Measurements from ENCODE around the gene KIAA1191.
A peak's percentile ranks its signal among the peaks of the same experiment; 100 is the strongest.

Gene KIAA1191

DNA sequence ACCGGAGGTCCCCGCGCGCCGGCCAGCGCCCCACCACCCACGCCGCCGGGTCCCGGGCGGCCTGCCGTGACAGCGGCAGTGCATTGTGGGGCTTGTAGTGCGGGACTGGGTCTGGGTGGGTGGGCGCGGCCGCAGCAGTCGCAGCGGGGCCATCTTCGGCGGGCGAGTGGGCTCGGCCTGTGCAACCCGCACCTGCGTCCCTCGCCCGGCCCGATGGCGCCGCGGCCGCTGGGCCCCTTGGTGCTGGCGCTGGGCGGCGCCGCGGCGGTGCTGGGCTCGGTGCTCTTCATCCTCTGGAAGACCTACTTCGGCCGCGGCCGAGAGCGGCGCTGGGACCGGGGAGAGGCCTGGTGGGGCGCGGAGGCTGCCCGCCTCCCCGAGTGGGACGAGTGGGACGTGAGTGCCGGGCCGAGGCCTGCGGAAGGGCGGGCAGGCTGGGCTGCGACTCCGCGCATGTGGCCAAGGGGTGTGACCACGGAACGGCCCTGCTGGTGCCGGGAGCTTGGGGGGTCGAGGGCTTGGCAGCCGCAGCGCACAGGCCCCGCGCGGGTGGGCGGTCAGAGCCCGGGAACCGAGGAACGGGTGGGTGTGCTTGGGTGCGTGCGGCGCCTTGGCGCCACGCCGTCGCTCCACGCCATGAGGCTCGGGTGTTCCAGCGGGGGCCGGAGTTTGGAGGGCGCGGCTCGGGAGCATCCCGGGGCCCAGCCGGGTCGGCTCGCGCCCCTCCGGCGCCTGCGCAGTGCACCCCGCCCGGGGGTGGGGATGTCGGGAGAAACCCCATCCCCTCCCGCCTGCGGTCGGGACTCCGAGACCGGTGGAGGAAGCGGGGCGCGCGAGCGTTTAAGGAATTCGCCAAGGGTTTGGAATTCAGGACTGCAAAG lies 4.0 kb upstream of the KIAA1191 start, which contains the start of gene ARL10:
Gene ARL10, plus strand, starts transcription at position 137 of the 881 bp plus-strand sequence. Its CDS starts 77 bp downstream, at position 214.
- no peak for DNase-seq (ENCODE audit: low spot score)

DNA sequence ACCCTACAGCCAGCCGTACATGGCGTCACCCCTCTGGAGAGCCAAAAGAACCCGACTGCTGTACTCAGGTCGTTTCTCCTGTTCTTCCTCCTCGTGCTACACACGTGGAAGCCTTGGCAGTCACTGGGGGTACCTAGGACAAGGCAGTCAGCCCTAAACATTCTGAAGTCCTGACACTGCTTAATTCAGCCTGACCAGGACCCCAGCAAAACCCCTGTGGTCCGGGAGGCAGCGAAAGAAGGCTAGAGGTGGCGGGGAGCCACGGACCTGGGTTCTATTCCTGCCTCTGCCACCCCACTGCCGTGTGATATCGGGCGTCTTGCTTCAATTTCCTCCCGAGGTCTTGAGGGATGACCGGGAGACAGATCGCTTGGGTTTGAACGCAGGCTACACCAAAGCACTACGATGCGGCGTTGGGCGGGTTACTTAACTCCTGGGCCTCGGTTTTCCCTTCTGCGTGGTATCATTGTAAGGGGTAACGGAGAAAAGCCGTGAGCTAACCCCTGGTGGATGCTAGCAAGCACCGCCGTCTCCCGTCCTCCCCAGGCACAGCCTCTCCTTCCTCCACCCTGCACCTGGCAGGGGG lies 3.3 kb upstream of the KIAA1191 start:
- DNase-seq (ENCODE audit: low spot score), result no peak

DNA sequence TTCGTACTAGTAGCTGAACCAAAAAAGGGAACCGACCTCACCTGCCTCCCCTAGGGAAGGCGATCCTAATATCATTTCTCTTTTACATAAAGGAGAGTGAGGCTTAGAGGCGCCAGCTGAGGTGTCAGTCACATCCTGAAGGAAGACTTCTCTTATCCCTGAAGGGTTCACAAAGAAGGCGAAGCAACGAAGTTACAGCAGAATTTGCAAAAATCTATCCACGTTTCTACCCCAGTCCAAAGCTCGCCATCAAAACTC lies 598 bp upstream of the KIAA1191 start:
- DNase-seq (ENCODE audit: low spot score), result no peak

DNA sequence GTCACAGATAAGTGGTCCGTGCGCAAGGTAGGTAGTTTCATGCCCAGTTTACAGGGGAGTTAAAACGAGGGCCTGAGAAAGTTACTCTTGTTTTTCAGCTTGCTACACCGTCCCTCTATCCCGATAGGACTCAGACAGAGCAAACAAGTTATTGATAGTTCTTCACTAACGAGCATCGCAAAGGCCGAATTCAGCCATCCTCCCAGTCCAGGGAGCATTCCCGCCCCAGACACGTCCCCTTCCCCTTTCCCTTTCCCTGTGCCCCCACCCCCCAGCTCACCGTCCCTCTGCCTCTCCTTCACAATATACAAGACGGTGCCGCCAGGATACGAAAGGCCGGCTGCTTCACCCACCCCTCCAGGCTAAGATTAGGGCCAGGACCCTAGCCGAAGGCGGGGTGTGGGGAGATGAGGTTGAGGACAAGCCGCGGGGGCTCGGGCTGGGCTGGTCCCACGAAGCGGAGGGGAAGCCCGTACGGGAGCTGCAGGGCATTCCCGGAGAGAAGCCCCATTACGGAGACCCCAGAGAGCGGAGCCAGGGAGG lies 599 bp downstream of the KIAA1191 start:
- peak; percentile 19 for DNase-seq (ENCODE audit: low spot score)

DNA sequence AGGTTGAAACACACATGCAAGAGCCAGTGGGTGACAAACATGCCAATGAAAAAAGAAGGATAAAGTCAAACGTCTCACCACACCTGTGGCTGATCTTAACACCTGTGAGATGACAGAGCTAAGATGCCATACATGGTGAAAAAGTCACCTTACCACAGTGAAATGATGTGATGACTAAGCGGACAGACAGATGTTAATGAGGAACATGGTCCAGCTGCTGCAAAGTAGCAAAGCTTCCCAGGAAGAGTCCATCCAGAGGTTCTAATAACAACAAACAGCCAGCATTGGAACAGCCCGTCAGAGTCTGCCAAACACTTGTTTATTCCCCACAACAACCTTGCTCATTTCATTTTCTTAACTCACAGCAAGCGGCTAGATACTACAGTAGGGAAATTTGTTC lies 1.9 kb downstream of the KIAA1191 start:
- DNase-seq (ENCODE audit: low spot score), result peak; percentile 77

DNA sequence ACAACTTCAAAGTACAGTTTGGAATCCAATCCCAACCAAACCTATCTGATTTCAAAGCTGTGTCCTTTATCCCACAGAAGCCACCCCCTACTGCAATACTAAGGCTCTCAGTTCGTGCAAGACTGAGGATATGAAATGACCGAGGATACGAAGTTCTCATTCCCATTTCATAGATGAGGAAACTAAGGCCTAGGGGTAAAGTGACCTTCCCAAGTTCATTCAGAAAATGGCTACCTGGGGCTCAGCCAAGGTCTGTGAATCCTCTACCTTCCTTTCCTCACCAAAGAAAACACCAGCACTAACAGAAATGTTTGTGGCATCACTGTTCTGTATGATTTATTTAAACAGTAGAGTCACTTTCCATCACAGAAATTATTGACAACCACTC lies 5.4 kb downstream of the KIAA1191 start:
- no peak for DNase-seq (ENCODE audit: low spot score)

DNA sequence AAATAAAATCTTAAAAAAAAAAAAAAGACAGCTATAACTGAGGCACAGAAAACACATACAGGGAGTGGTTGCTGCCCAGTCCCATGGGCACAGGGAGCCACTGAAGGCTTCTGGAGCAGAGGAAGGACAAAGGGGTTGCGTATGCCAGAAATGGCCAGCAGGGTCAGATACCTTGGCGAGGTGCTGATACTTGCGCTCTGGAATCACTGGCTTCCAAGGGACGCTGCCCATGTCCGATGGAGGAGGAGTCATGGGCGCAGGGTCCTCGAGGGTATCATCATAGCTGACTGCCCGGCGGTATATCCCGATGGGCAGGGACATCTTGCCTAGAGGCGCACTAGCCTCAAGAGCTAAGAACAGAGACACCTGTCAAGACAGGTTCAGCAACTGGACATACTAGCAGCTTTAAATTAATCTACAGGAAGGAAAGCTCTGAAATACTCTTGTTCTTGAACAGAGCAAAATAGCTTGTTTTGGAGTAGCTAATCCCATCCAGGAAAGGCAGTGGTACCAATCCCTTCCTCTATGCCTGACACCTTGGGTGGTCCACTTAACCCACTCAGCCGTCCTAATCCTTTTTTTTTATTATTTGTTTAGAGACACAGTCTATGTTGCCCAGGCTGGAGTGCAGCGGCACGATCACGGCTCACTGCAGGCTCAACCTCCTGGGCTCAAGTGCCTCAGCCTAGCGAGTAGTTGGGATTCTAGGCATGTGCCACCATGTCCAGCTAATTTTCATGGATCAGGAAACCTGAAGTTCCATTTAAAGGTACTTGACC lies 6.0 kb downstream of the KIAA1191 start:
- no peak for DNase-seq (ENCODE audit: low spot score)

DNA sequence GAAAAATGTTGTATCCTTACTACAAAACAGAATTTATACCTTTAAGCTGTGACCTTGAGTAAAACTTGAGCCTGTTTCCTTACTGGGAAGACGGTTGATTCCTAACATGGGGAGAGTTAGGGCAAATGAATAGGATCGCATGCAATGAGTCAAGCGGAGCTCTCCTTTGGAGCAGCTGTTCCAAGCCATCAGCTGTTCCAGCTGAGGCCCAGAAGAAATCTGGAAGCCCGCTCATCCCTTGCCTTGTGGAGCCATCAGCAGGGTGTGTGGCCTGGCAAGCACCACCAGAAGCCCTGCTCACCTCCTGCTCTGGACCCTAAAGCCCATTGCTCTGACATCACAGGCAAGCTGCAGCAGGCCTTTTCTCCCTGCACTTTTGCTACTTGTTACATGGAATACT lies 8.0 kb downstream of the KIAA1191 start:
- DNase-seq (ENCODE audit: low spot score), result no peak

DNA sequence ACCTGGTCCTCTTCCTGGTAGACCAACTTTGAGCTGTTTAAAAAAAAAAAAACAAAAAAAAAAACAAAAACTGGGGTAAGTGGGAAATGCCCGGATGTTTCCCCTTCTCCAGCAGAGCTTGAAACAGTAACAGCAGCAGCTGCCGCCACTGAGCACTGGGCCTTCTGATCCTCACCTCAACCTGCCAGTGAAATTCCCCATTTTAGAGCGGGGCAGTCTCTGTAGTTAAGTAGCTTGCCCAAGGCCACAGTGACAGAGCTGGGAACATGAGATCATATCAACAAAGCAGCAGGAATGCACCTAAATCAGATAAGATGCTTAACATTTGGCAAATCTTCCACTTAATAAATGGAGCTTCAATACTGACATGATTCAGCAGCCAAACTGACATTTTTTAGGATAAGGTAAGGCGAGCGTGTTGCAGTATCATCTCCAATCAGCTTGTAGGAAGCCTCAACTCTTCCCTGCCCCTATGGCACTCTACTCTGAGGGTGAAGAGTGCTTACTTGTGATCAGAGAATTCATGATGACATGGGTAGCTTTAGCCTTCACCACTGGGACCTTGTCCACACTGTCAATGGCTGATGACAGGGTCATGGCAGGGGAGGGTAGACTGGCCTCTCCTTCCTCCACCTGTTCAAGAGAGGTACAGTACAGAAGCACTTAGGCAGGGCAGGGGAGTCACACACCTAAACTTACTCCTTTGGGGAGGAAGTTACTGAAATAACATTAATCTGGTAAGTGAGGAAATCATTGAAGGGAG lies 9.3 kb downstream of the KIAA1191 start:
- DNase-seq (ENCODE audit: low spot score), result no peak

DNA sequence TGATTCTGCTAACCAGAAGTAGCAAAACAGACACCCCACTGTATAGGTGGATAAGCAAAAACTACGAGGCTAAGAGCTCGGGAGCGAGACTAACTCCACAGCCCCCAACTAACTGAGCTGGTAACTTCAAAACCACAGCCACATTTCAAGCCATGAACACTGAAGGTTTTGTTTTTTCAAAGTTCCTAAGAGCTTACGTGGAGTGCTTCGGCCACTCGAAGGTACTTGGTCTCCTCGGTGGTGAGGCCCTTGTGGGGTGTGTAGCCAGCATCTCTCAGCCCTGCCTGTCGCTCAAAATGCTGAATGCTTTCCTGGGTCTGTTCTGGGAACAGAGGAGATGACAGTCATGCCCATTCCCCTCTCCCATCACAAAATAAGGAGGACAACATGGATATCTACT lies 11.1 kb downstream of the KIAA1191 start:
- no peak for DNase-seq (ENCODE audit: low spot score)

DNA sequence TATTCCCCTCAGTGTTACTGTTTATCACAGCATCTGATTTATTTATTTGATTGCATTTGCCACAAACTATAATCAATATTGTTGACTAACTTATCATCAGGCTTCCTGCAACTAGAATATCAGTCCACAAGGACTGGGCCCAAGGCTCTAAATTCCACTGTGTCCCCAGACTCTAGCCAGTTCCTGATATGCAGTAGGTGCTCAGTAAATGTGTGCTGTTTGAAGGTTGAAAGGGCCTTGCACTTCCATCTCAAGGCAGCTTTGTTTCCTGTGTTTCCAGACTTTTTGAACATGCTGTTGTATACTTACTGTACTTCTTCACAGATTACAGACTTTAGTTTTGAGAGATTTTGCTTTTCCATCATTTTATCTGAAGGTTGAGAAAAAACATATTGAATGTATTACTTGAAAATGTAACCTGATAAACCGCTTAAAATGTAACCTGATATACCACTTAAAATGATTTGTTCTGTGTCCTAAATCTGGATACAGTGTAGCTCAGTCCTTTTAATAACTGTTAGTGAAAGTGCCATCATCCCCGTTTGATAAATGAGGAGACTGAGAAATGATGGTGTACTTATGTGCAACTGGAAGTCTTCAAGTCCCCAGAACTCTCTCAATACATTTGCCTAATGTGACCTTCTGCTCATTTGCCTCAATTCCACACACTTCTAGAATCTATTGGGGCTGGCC lies 18.7 kb downstream of the KIAA1191 start:
- no peak for DNase-seq (ENCODE audit: low spot score)

DNA sequence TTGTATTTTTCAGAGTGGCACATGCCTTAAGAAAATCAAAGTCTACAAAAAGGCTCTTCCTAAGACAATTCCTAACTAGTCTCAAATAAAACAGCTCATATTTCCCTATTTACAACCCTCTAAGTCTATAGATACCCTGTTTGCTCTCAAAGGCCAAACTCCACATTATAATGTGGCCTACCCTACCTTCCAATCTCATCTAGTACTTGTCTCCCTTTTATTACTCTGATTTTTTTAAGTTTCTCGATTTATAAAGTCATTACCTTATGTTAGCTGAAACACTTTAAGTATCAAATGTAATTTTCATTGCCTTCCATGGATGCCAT lies 19.4 kb downstream of the KIAA1191 start:
- DNase-seq (ENCODE audit: low spot score), result no peak

DNA sequence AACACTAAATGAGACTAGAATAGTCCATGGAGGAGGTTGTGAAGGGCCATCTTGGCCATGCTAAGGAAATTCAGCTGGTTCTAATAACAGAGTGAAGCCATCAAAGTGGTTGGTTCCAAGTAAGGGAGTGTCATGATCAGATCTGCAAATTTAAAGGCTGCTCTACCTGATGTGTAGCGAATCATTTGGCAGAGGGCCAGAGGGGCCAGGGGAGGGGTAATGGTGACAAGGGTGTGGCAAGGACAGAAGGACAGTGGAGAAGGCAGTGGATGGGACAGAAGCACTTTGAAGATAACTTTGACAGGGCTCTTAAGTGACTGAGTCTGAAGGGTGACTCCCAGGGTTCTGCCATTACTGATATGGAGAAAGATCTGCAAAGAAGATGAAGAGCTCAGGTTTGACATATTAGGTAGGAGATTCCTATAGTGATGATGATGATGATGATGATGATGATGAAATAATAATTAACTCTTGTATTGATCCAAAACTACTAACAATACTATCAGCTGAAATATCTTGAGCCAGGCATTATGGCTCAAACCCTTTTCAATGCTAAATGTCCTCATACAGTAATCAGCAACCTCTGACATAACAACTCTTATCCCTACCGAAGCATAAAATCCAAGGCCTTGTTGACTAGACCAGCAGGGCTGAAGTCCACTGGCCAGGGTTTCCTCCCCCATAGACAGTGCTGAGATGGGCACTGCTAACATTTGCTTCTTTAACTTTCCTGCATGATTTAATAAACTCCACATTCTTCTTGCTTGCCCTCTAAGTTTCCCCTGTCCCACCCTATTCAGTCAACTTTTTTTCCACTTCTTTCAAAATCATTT lies 20.0 kb downstream of the KIAA1191 start:
- no peak for DNase-seq (ENCODE audit: low spot score)

DNA sequence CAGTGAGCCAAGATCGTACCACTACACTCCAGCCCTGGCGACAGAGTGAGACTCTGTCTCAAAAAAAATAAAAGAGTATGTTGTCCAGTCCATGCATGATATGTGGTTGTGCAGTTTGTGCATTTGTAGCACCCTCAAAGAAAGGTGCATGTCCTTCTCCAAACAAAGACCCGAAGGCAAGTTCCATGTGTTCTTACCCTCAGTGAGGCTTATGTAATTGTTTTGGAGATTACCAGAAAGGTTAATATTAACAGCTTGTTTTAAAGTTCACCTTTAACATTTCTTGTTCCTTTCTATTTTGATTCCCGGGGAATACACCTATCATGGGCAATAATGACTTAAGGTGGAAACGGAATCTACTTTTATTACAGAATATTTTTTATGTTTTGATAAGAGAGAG lies 22.3 kb downstream of the KIAA1191 start:
- DNase-seq (ENCODE audit: low spot score), result no peak

DNA sequence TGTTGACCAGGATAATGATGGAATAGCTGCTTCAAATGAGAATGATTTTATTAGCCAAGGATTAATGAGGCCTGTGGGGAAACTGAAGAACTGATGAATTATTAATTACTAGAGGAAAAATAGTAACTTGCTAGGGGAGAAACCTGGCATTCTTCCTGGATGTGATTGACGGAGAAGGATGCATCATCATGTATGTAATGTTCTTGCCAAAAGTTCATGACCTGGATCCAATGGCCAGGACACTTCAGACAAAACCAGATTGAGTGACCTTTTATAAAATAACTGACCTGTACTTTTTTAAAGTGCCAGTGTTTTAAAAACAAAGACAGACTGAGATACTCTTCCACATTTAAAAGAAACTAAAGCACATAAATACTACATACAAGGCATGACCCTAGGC lies 23.7 kb downstream of the KIAA1191 start:
- DNase-seq (ENCODE audit: low spot score), result no peak

DNA sequence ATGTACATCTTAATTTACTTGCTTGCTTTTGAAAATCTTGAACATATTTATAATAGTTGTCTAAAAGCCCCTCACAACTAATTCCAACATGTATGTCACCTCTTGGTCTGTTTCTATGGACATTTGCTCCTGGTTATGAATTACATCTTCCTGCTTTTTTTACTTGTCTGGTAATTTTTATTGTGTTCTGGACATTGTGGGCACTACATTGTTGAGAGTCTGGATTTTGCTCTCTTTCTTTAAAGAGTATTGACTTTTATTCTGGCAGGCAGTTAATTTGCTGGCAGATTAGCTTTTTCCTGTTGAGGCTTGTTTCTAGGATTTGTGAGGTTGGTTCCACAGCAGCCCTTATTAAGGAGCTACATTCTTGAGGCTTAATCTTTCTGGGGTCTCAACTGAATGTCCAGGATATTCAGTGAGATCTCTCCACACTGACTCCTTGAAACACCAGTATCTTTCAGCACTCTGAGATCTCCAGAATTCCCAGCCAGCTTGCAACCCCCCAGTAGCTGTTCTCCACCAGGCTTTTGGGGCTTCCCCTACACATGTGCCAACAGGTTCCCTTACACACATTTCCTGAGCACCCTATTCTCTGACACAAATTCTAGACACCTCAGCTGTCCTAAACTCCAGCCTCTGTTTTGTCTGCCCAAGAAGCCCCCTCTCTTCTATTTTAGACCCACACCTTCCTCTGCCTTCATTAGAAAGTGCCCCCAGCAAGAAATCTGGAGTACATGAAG lies 27.4 kb downstream of the KIAA1191 start:
- DNase-seq (ENCODE audit: low spot score), result no peak

DNA sequence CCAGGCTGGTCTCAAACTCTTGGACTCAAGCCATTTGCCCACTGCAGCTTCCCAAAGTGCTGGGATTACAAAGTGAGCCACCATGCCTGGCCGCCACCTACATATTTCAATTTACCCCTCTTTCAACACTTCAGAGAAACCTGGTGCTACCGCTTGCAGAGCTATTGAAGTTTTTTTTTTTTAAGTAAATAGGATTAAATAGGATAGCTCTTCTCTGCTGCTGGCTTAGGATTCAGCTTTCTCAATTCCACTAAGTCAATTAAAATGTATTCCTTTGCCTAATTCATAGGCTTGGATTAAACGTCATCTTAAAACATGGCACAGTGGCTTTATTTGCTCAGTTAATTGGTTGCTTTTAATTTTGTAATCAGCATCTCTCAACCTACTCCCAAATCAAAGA lies 41.0 kb downstream of the KIAA1191 start:
- no peak for DNase-seq (ENCODE audit: low spot score)

DNA sequence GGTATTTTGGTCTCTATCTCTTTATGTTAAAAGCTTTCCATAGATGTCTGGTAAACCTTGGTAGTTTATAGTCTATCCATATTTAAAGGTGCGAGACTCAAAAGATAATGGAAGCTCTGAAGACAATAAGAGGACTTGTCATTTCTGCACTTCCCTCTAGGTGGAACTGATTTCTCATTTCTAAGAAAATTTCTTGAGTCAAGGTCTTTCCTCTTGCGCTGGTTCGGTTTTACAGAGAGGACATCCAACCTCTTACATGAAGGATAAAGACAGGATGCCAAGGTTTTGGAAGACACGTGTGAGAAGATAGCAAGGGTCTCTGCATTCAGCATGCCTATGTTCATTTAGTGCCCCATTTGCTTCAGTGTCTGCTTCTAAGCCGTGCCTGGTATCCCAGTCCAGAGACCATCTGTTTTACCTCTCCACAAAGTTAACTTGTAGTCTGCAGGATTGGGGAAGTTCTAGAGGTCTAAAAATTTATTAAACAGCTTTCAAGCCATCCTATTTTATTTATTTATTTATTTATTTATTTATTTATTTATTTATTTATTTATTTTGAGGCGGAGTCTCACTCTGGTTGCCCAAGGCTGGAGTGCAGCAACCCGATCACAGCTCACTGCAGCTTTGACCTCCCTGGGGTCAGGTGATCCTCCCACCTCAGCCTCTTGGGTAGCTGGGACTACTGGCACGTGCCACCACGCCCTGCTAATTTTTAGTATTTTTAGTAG lies 41.6 kb downstream of the KIAA1191 start:
- DNase-seq (ENCODE audit: low spot score), result peak; percentile 44
